ENCODE data around the gene GAB3. TPM values are rescaled to one million over a fixed set of nuclear protein-coding genes. Genes with fewer than 3 reads are reported as not detected.

GAB3 gene
- total RNA-seq, 1 donor: 4.2 TPM

DNA sequence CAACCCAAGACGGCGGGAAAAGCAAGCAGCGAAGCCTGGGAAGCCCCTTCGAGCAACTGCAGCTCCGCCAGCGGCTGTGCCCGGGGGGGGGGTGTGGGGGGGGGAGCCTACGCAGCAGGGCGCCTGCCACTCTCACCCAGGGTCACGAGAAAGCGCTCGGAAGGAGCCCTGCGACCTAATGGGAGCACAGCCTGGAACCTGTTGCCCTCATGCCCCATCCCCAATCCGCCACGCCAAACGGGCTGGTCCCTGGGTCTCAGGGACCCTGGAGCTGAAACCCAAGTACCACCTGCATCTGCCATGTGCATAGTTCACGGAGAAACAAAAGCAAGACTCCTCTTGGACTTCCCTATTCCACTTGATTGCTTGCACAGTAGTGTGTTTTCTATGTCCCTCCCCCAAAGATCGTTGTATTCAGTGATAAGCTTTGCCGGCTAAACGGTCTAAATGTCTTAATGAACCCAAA lies 359 bp upstream of the GAB3 start:
- DNase-seq (ENCODE audit: low read depth): no peak
- TF ChIP-seq, protein P1, sequence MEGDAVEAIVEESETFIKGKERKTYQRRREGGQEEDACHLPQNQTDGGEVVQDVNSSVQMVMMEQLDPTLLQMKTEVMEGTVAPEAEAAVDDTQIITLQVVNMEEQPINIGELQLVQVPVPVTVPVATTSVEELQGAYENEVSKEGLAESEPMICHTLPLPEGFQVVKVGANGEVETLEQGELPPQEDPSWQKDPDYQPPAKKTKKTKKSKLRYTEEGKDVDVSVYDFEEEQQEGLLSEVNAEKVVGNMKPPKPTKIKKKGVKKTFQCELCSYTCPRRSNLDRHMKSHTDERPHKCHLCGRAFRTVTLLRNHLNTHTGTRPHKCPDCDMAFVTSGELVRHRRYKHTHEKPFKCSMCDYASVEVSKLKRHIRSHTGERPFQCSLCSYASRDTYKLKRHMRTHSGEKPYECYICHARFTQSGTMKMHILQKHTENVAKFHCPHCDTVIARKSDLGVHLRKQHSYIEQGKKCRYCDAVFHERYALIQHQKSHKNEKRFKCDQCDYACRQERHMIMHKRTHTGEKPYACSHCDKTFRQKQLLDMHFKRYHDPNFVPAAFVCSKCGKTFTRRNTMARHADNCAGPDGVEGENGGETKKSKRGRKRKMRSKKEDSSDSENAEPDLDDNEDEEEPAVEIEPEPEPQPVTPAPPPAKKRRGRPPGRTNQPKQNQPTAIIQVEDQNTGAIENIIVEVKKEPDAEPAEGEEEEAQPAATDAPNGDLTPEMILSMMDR (IDR thresholded peaks at IDR 0.05; ENCODE audit: insufficient read depth, low read length): no peak
- peak overlapping the region; percentile 34 for H3K4me3 ChIP-seq (ENCODE audit: low read depth, low read length)

DNA sequence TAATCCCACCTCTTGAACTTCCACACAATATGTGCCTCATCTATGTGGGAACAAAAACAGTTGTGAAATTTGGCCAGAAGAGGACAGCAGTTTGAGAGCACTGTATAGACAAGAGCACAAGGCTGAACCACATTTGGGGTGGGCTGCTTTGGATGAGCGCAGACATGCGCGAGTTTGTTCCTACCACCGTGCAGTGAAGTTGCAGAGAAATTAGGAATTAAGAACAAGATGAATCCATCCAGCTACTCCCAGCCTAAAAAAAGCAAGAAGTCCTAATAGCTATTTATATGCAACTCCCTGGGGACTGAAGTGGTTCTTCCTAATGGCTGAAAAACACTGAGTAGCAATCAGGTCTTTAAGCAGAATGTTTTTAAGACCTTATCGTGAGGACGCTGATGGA lies 1.0 kb downstream of the GAB3 start:
- TF ChIP-seq, protein P1 (IDR thresholded peaks at IDR 0.05; ENCODE audit: insufficient read depth, low read length): no peak
- peak; percentile 41 for DNase-seq (ENCODE audit: low read depth)
- H3K4me3 ChIP-seq (ENCODE audit: low read depth, low read length): peak overlapping the region; percentile 65

DNA sequence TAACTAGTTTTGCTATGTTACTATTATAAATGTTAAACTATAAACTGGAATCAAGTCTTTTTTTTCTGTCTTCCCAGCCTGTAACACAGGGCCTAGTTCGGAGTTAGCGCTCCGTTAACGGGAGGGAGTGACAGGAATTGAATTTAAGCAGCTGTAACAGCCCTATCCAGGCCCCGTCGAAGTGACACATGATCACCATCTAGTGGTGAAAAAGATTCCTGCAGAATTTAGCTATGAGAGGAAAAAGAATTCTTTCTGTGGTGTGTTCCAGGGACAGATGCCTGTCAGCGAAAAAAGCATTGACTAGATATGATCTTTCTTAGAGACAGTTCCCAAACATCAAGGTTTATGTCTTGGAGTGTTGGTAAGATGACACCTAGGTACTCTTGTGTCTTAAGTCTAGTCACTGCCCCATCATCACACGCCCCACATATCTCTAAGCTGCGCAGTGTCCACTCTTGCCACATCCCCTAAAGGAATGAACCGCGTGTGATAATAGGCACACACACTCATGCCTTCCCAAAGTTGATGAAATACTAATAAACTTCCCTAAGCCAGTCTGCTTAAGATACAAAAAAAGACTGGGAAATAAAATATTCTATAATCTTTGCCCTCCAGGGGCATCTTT lies 2.1 kb downstream of the GAB3 start:
- peak; percentile 68 for DNase-seq (ENCODE audit: low read depth)
- H3K4me3 ChIP-seq (ENCODE audit: low read depth, low read length): no peak overlapping the region
- TF ChIP-seq, protein P1 (IDR thresholded peaks at IDR 0.05; ENCODE audit: insufficient read depth, low read length): peak; percentile 74

DNA sequence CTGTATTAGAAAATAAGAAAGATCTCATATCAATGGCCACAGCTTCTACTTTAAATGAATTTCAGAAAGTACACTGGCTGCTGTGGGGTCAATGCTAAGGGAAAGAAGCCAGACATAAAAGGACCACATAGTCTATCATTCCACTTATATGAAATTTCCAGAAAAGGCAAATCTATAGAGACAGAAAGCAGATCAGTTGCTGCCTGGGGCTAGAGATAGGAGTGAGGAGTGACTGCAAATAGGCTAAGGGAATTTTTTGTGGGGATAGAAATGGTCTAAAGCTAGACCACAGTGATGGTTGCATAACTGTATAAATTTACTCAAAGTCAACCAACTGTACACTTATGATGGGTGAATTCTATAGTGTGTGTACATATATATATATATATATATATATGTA lies 8.3 kb downstream of the GAB3 start:
- DNase-seq (ENCODE audit: low read depth): no peak
- TF ChIP-seq, protein P1 (IDR thresholded peaks at IDR 0.05; ENCODE audit: insufficient read depth, low read length): no peak
- no peak overlapping the region for H3K4me3 ChIP-seq (ENCODE audit: low read depth, low read length)

DNA sequence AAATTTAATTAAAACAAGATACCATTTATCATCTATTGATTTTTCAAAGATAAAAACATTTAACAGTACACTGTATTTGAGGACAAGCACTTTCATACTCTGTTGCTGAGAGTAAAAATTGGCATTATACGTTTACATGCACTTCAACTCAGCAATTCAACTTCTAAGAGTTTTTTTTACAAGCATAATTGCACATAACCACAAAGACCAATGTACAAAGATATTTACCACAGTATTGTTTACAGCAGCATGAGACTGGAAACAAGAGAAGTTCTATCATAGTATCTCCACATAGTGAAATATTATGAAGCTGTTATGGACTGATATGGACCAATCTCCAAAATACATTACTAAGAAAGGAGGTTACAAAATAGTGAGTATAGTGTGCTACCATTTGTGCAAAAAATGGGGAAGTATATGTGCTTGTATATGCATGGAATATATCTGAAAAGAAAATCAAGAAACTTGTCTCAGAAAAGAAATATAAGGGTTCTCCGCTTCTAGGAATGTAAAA lies 10.9 kb downstream of the GAB3 start:
- TF ChIP-seq, protein P1 (IDR thresholded peaks at IDR 0.05; ENCODE audit: insufficient read depth, low read length): no peak
- H3K4me3 ChIP-seq (ENCODE audit: low read depth, low read length): no peak overlapping the region
- DNase-seq (ENCODE audit: low read depth): no peak

DNA sequence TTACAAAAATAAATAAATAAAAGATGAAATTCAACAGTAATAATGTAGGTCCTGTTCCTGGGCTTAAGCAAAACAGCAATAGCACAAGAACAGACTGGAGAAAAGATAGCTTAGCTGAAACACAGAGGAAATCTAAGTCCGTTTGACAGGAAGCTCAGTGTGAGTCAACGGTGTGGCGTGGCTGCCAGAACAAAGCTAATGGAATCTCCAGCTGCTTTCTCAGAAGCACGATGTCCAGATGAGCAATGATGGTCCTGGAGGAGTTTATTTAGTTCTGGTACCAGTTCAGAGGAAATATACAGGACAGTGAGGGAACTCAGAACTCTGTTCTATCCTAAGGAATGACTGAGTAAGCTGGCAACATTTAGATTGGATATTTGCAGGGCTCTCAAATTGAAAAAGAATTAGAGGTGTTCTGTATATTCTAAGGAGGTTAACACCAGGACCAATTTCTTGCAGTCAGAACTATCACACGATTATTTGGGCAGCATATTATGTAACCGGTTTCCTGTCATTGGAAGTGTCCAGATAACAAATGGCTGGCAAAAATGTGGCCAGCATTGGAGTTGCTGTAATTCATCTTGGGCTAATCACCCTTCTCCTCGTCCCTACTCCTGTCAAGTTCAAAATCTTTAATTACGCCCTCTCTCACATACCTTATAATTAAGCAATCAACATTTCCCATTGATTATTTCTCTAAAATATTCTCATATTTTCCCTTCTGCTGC lies 12.7 kb downstream of the GAB3 start:
- TF ChIP-seq, protein P1 (IDR thresholded peaks at IDR 0.05; ENCODE audit: insufficient read depth, low read length): no peak
- peak; percentile 86 for DNase-seq (ENCODE audit: low read depth)
- H3K4me3 ChIP-seq (ENCODE audit: low read depth, low read length): no peak overlapping the region
